Left ventricle myocardium superior (tissue), 1 donor: ENCODE results near the gene KIAA0319L. TPM values are rescaled to one million over a fixed set of nuclear protein-coding genes. Genes with fewer than 3 reads are reported as not detected.

ENCODE experiments used
- ATAC-seq: fragments of 200-7000 bp; cut with Tn5 transposase; one replicate; pipeline ENCODE4 v1.9.1; 2020; ENCODE audit warnings: mild to moderate bottlenecking, moderate library complexity
- DNase-seq: peaks from one replicate; pipeline ENCODE4 v3.0.0-alpha.2; 2020
- intact Hi-C: fragments of 100-400 bp; cut with micrococcal nuclease; formaldehyde crosslinking; loops from one replicate; pipeline ENCODE4 v1.11.0; 2022
- long read RNA-seq: library from polyadenylated mRNA; unstranded; transcript quantifications from one replicate; pipeline ENCODE4 v2.0.0, GENCODE V29; 2021
- total RNA-seq: library from RNA; stranded (reverse); fragmentation: NEBNext Ultra II Directional; extraction: Animal tissue kit (Norgen Biotek cat#: 25700); gene quantifications from one replicate; pipeline ENCODE4 v1.2.1, GENCODE V29; 2021
- donor health status: DM: no; HTN: yes; CAD: no; lungs with severe emphysema.

Gene KIAA0319L
- total RNA-seq, result 77.9 TPM
- long read RNA-seq, full-length matches to known transcripts, result 18 of 72 reads
- long read RNA-seq, partial matches to known transcripts, result 28 of 72 reads
- long read RNA-seq, other reads (novel, unspliced or antisense), result 26 of 72 reads

DNA sequence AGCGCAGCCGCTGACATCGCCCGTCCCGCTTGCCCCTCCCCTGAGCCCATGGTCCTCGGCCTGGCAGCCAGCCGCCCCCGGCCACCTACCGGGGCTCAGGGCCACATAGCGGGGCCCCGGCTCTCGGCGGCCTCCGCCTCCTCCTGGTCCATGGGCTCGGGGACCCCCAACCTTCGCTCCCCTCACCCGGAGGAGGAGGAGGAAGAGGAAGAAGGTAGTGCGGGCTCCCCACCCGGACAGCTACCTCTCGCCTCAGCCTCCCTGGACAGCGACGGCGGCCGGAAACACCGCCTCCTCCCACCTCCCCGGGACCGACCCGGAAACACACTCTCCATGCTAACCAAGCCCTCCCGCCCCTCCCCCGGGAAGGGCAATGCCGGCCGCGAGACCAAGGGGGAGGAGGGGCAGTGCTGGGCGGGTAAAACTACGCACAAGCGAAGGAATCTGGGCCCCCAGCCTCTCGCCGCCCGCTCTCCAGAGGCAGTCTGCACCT, at the start of gene KIAA0319L:
TSS of gene KIAA0319L (minus strand) at position 286 of the 493 bp plus-strand sequence. CDS start 2,912 bp downstream, outside the sequence.
- intact Hi-C loops, result loop anchor here (5.0 kb wide), 1 partner anchor 105 kb away; no protein-coding TSS in a partner anchor
- DNase-seq (peak; percentile 93), ATAC-seq (peak; percentile 90)

- DNase-seq (no peak), ATAC-seq (no peak)
- intact Hi-C loops, result no loop called here
These were observed 48.6 kb upstream of the KIAA0319L start for GRCh38 chr1:35605867-35606182.

GRCh38 chr1:35605071-35605866, 48.1 kb upstream of the KIAA0319L start:
- intact Hi-C loops, result no loop called here
- ATAC-seq, result no peak
- DNase-seq, result no peak

DNA sequence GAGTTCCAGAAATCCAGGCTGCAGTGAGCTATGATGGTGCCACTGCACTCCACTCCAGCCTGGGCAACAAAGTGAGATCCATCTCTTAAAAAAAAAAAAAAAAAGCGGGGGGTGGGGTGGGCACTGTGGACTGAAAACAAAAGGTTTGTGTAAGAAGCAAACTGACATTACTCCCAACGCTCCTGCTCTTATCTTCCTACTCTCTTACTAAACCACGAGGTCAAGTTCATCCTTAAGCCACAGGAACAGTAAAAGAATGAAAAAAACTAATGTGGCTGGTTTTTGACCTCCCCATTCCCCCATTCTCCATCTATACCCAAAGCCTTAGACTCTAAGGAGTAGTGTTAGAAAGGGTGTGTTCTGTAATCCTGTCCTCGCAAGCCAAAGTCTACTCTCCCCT, 46.7 kb upstream of the KIAA0319L start:
- DNase-seq (no peak), ATAC-seq (no peak)
- intact Hi-C loops, result no loop called here

DNA sequence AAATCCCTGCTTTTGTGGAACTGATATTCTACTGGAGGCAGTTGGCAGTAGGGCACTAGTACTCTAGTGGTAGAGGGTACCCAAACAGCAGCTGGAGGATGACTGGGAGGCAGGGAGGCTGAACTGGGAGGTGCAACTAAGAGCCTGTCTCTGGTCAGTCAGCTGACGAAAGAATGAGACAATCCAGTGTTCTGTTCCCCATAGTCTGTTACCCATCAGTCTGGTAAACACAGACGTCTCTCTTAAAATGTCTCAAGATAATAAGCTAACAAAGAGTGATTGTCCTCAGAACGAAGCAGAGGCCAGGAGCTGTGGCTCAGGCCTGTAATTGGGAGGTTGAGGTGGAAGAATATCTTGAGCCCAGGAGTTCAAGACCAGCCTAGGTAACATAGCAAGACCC, 46.3 kb upstream of the KIAA0319L start:
- intact Hi-C loops, result no loop called here
- ATAC-seq (no peak), DNase-seq (no peak)

- intact Hi-C loops, result no loop called here
- DNase-seq (no peak), ATAC-seq (no peak)
These were observed 43.4 kb upstream of the KIAA0319L start for GRCh38 chr1:35600593-35600992.

DNA sequence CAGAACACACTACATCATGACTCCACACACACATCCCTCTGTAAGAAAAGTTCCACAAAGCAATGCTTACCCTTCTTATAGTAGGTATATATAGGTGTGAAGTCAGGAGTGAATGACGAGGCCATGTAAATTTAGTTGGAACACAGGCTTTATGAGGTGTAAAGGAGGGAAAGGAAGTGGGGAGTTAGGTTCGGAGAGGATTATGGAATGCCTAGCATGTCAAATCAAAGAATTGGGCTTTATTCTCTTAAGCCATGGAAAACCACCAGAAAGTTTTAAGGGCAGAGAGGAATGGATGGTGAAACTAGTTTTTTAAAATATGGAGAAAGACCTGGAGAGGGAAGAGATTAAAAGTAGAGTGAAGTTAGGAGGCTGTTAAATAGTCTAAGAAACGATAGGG, 42.2 kb upstream of the KIAA0319L start:
- intact Hi-C loops, result no loop called here
- DNase-seq, result no peak
- ATAC-seq, result no peak

DNA sequence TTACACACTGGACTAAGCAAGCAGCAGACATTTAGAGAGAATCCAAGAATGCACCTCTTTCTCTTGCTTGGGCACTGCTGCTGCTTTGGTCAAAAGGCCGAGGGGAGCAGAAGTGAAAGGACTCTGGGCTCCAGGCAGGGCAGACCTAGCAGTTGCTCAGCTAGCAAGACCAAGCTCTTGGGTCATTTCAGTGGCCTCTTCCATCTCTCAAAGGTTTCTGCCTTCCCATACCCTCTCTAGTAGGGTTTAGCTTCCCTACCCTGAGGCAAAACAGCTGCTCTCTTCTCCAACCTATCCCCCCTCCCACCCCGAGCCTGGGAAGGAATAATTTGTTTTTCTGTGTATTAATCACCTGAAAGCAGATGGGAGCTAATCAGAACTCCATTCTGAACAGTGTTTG, 41.7 kb upstream of the KIAA0319L start:
- ATAC-seq, result no peak
- intact Hi-C loops, result no loop called here

GRCh38 chr1:35597870-35598269, 40.7 kb upstream of the KIAA0319L start:
- intact Hi-C loops, result no loop called here
- ATAC-seq (no peak), DNase-seq (no peak)

More for the DNA sequence above, 41.7 kb upstream of the KIAA0319L start:
- no peak for DNase-seq

DNA sequence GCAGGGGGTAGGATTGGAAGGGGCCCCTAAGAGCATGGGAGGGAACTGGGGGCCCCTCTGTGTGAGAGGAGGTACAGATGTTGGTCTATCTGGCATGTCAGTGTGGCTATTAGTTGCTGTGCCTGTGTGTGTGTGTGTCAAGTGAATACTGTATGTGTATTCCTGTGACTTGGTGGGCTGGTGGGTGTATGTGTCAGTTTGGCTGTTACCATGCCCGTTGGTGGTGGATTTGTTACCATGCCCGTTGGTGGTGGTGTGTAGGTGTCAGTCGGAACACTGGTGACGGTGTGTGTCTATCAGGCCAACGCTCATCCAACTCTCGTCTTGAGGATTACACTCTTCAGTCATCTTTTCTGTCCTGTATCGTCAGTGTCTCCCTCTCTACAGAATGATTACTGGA, 38.5 kb upstream of the KIAA0319L start:
- intact Hi-C loops, result no loop called here
- DNase-seq (no peak), ATAC-seq (no peak)

DNA sequence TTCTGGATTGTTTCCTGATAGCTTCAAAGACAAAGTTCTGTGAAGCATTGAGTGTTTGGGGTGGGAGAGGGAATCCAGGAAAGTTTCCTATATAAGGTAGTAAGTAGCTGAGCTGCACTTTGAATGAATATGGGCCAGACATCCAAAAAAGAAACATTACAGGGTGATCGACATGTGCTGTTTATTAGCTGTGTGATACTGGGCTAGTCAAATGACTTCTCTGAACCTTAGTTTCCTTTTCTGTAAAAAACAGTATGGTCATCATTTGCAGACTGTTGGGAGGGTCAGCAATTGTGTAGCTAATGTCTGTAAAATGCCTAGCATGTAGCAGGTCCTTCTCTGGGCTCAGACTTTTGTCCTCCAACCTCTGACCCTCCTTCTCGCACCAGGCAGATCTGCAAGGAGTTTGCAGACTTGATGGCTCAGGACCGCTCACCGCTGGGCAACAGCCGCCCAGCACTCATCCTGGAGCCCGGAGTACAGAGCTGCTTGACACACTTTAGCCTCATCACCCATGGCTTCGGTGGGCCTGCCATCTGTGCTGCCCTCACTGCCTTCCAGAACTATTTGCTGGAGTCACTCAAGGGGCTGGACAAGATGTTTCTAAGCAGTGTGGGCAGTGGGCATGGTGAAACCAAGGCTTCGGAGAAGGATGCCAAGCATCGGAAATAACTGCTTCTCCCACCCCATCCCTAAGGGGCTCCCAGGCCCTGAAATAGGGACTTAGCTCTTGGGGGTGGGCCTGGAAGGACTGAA, 37.0 kb upstream of the KIAA0319L start:
- ATAC-seq, result no peak
- intact Hi-C loops, result no loop called here
- DNase-seq, result no peak

- no peak for DNase-seq
- intact Hi-C loops, result no loop called here
- no peak for ATAC-seq
These were observed 36.0 kb upstream of the KIAA0319L start for GRCh38 chr1:35592991-35593769.

DNA sequence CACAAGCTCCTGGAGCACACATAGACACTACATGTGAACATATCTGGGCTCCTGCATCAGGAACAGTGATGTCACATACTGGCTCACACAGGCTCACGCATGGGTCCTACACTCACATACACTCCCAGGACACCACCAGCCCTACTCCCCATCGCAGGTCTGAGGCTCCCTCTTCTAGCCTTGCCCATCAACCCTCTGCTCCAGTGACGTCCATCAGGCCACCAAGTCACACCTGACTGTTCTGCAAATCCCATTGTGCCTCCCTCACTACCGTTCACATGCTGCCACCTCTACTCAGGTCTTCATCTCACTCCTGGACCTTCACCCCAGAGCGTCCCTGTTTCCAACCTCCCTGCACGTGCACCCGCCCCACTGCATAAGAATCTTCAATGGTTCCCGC, 34.0 kb upstream of the KIAA0319L start:
- no peak for DNase-seq
- intact Hi-C loops, result no loop called here

DNA sequence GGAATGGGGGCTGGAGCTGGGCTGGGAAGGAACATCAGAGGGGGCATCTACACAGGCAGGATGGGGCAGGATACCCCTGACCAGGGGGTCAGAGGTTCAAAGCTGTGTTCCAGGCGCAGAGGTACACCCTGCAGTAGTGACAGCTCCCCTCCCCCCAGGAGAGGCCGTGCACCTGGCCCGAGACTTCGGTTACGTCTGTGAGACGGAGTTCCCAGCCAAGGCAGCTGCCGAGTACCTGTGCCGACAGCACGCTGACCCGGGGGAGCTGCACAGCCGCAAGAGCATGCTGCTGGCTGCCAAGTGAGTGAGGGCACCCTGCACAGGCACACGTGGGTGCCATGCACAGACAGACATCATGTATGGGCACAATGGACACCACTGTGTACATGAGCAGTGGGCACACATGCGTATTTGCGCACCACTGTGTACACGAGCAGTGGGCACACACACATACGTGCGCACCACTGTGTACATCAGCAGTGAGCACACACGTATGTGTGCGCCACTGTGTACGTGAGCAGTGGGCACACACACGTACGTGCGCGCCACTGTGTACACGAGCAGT, 33.4 kb upstream of the KIAA0319L start:
- no peak for DNase-seq
- intact Hi-C loops, result no loop called here

More for the DNA sequence above, 34.0 kb upstream of the KIAA0319L start:
- no peak for ATAC-seq

GRCh38 chr1:35589516-35590427, 32.6 kb upstream of the KIAA0319L start:
- no peak for ATAC-seq
- no peak for DNase-seq
- intact Hi-C loops, result no loop called here

More for the DNA sequence above, 33.4 kb upstream of the KIAA0319L start:
- no peak for ATAC-seq

DNA sequence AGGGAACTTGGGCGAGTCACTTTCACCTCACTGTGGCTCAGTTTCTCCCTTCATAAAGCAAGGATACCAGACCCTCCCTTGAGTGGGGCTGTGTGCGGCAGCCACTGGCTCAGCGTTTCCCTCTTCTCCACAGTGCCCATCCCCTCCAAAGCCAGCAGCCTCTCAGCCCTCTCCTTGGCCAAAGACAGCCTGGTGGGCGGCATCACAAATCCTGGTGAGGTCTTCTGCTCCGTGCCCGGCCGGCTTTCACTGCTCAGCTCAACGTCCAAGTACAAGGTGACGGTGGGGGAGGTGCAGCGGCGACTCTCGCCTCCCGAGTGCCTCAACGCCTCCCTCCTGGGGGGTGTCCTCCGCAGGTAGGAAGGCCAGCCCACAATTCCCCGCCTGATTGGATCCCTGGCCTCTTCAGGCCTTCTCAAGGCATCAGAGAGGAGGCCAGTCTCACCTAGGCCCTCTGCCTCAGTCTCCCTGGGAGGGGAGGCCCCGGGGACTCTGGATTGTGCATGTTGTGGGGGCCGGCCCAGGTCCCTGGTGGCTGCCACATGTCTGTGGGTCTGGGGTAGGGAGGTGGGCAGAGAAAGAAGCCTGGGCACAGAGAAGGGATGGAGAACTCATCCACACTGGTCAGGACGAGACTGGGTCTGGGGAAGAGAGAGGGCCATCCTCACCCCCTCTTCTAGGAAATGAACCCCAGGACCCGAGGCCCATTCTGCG, 31.2 kb upstream of the KIAA0319L start:
- DNase-seq (no peak), ATAC-seq (no peak)
- intact Hi-C loops, result no loop called here

GRCh38 chr1:35587736-35588135, 30.5 kb upstream of the KIAA0319L start:
- intact Hi-C loops, result no loop called here
- ATAC-seq (no peak), DNase-seq (no peak)

DNA sequence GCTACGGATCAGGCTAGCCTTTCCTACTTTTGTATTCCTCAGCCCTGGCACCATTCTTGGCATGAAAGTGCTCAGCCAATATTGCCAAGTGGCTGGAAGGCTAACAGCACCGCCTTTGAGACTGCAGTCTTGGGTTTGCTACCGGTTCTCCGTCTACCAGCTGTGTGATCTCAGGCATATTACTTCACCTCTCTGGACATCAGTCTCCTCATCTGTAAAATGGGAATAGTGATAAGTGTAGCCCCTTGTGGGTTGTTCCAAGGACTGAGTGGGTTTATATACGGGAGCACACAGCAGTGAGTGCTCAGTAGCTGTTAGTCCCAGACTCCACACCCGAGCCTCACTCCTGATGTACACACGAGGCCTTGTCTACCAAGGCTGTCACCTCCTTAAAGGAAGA, 29.6 kb upstream of the KIAA0319L start:
- DNase-seq, result no peak
- ATAC-seq, result no peak
- intact Hi-C loops, result no loop called here
